ENCODE results near the gene MMP24OS.

Gene MMP24OS

DNA sequence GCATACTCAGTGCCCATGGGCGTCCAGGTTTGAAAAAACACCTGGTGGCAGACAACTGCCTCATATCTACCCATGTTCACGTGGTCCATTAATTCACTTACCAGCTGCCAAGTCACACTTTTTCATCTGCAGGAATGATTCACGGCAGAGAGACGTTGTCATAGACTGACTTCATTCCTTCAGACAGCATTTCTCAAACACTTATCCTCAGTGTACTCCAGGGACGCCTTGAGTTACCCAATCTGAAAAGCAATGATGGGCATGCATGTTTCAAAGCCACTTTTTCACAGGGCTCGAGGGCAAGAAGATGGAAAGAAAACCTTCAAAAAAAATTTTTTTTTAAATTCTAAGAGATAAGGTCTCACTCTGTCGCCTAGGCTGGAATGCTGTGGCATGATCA lies 6.0 kb downstream of the MMP24OS start:
- H3K4me3 ChIP-seq (ENCODE audit: low read depth, low read length): no peak overlapping the region
- no peak for DNase-seq (ENCODE audit: low read depth)
- TF ChIP-seq, protein P1, sequence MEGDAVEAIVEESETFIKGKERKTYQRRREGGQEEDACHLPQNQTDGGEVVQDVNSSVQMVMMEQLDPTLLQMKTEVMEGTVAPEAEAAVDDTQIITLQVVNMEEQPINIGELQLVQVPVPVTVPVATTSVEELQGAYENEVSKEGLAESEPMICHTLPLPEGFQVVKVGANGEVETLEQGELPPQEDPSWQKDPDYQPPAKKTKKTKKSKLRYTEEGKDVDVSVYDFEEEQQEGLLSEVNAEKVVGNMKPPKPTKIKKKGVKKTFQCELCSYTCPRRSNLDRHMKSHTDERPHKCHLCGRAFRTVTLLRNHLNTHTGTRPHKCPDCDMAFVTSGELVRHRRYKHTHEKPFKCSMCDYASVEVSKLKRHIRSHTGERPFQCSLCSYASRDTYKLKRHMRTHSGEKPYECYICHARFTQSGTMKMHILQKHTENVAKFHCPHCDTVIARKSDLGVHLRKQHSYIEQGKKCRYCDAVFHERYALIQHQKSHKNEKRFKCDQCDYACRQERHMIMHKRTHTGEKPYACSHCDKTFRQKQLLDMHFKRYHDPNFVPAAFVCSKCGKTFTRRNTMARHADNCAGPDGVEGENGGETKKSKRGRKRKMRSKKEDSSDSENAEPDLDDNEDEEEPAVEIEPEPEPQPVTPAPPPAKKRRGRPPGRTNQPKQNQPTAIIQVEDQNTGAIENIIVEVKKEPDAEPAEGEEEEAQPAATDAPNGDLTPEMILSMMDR (IDR thresholded peaks at IDR 0.05; ENCODE audit: insufficient read depth, low read depth, low read length, missing control alignments): no peak

- DNase-seq (ENCODE audit: low read depth): no peak
- H3K4me3 ChIP-seq (ENCODE audit: low read depth, low read length): no peak overlapping the region
- TF ChIP-seq, protein P1 (IDR thresholded peaks at IDR 0.05; ENCODE audit: insufficient read depth, low read depth, low read length, missing control alignments): no peak
Measured at GRCh38 chr20:35271073-35271882, 6.6 kb downstream of the MMP24OS start.

DNA sequence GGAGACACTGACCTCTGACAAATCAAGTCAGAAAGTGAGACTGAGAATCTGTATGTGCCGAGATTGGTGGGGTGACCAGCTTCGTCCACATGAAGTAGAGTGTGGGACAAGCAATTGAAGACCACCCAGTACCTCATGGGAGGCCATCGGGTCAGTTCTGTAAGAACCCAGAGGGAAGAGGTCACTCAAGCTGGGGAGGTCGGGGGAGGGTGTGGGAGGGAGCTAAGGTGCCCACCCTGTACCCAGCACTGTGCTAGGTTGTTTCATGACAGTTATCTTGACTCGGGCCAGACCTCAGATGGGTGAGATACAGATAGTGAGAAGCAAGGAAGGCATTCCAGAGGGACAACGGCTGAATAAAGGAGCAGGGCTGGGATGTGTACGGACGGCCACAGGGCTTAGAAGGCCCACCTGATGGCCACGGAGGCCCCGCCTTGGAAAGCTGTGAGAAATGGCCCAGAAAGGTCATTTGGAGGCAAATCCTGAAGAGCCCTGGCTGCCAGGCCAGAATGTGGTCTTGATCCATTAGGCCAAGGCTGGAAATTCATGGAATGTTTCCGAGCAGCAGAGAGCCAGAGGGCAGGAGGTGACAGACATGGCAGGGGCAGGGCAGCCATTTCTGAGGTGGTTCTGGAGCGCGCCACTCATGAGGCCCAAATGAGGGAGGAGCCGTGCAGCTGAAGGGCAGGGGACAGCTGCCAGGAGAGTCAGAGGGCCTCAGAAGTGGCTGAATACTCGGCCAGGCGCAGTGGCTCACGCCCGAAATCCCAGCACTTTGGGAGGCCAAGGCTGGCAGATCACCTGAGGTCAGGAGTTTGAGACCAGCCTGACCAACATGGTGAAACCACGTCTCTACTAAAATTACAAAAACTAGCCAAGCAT lies 7.7 kb downstream of the MMP24OS start:
- TF ChIP-seq, protein P1 (IDR thresholded peaks at IDR 0.05; ENCODE audit: insufficient read depth, low read depth, low read length, missing control alignments): no peak
- no peak for DNase-seq (ENCODE audit: low read depth)
- H3K4me3 ChIP-seq (ENCODE audit: low read depth, low read length): no peak overlapping the region

GRCh38 chr20:35269055-35269781 lies 8.7 kb downstream of the MMP24OS start:
- DNase-seq (ENCODE audit: low read depth): peak; percentile 63

GRCh38 chr20:35267092-35267491 lies 10.8 kb downstream of the MMP24OS start:
- DNase-seq (ENCODE audit: low read depth): no peak
- TF ChIP-seq, protein P1 (IDR thresholded peaks at IDR 0.05; ENCODE audit: insufficient read depth, low read depth, low read length, missing control alignments): no peak
- H3K4me3 ChIP-seq (ENCODE audit: low read depth, low read length): no peak overlapping the region

More at GRCh38 chr20:35269055-35269781, 8.7 kb downstream of the MMP24OS start:
- H3K4me3 ChIP-seq (ENCODE audit: low read depth, low read length): no peak overlapping the region
- TF ChIP-seq, protein P1 (IDR thresholded peaks at IDR 0.05; ENCODE audit: insufficient read depth, low read depth, low read length, missing control alignments): peak; percentile 87

- DNase-seq (ENCODE audit: low read depth): no peak
- TF ChIP-seq, protein P1 (IDR thresholded peaks at IDR 0.05; ENCODE audit: insufficient read depth, low read depth, low read length, missing control alignments): no peak
Measured at GRCh38 chr20:35264755-35265154, 13.2 kb downstream of the MMP24OS start.

More at GRCh38 chr20:35264755-35265154, 13.2 kb downstream of the MMP24OS start:
- no peak overlapping the region for H3K4me3 ChIP-seq (ENCODE audit: low read depth, low read length)
